Heart left ventricle (tissue), 16 donors: ENCODE data around the gene IWS1. TPM values are rescaled to one million over a fixed set of nuclear protein-coding genes. Genes with fewer than 3 reads are reported as not detected.

Source experiments
- ATAC-seq, 4 donors: fragments of 200-7000 bp; cut with Tn5 transposase; one replicate each; pipeline ENCODE4 v1.9.1; 2020 to 2022; ENCODE audit warnings: moderate library complexity in 4 of 4, mild to moderate bottlenecking in 3 of 4, moderate number of reproducible peaks in 1 of 4
- DNase-seq, 5 donors: peaks; one replicate each; pipeline ENCODE4 v3.0.0-alpha.2; 2020
- H3K27ac ChIP-seq, 12 donors: fragments of 200-600 bp; sonication (generic) in 4 of 12; one replicate each; pipeline versions ENCODE4 v1.5.0 to v1.8.0; 2016 to 2022; ENCODE audit warnings: mild to moderate bottlenecking in 2 of 12
- H3K27me3 ChIP-seq, 9 donors: fragments of 200-600 bp; sonication (generic) in 2 of 9; one replicate each; pipeline versions ENCODE4 v1.5.1 to v1.8.0; 2016 to 2022; ENCODE audit warnings: mild to moderate bottlenecking in 3 of 9
- H3K36me3 ChIP-seq, 9 donors: fragments of 200-600 bp; sonication (generic) in 2 of 9; one replicate each; pipeline versions ENCODE4 v1.5.0 to v1.8.0; 2018 to 2022; ENCODE audit warnings: mild to moderate bottlenecking in 2 of 9
- H3K4me1 ChIP-seq, 12 donors: fragments of 200-600 bp; sonication (generic) in 4 of 12; one replicate each; pipeline versions ENCODE4 v1.5.0 to v1.8.0; 2016 to 2022; ENCODE audit warnings: mild to moderate bottlenecking in 3 of 12
- H3K4me3 ChIP-seq, 12 donors: fragments of 200-600 bp; sonication (generic) in 4 of 12; one replicate each; pipeline versions ENCODE4 v1.5.0 to v1.8.0; 2017 to 2022; ENCODE audit warnings: mild to moderate bottlenecking in 9 of 12, moderate library complexity in 4 of 12
- H3K9me3 ChIP-seq, 12 donors: fragments of 200-600 bp; sonication (generic) in 4 of 12; one replicate each; pipeline versions ENCODE4 v1.5.0 to v1.8.0; 2016 to 2022; ENCODE audit warnings: mild to moderate bottlenecking in 1 of 12
- CTCF ChIP-seq, 12 donors: fragments of 200-600 bp; sonication (generic) in 4 of 12; IDR thresholded peaks; one replicate each; pipeline versions ENCODE4 v1.5.0 to v1.8.0; 2018 to 2022; ENCODE audit warnings: antibody characterized with exemption in 12 of 12, mild to moderate bottlenecking in 5 of 12
- POLR2A ChIP-seq, 2 donors: fragments of 450-650 bp; IDR thresholded peaks; one replicate each; pipeline ENCODE4 v1.6.1; 2017; ENCODE audit warnings: antibody characterized with exemption in 2 of 2, mild to moderate bottlenecking in 2 of 2, moderate library complexity in 2 of 2
- WGBS, 4 donors: extraction: QIAGEN DNeasy Blood & Tissue Kit in 2 of 4; methylation state at CpG; one replicate each; pipeline versions ENCODE4 v1.1.5 to v1.1.7; 2013 to 2018; 5-methylcytosine and 5-hydroxymethylcytosine counted together
- intact Hi-C, 10 donors: fragments of 100-400 bp; cut with DNase I; formaldehyde crosslinking; loops; one replicate each; pipeline versions ENCODE4 v1.11.1 to v1.14.2; 2022
- polyA plus RNA-seq, 2 donors: library from polyadenylated mRNA; stranded (reverse); fragments of 200-250 nt; gene quantifications; one replicate each; pipeline ENCODE4 v1.2.3, GENCODE V29; 2013
- total RNA-seq, 9 donors: library from RNA; depleted of rRNA in 2 of 9; stranded (reverse); fragments of >200 nt in 2 of 9; fragmentation: NEBNext Ultra II Directional in 3 of 9; extraction: Animal tissue kit (Norgen Biotek cat#: 25700) in 3 of 9; gene quantifications; one replicate each; pipeline versions ENCODE4 v1.1.0 to v1.2.4, GENCODE V29; 2016 to 2023
- donor health status: ischemic (EF 13 %, LVEDD 7.1; RV severe dilation, severe dysfunction).
- donor health status: healthy with polysubstance abuse.
- donor health status: DM: no; HTN: yes; CAD: no.
- donor health status: DM: no; HTN: no; CAD: no.
- donor health status: ischemic (EF 25% LVEDD 6.9; RV normal size, moderate dysfunction).
- donor health status: ischemic (EF 25% LVEDD 5.7; RV mildly dilated, moderate dysfunction).
- donor health status: healthy.
- donor health status: DM: yes; HTN: yes; CAD: no.
- donor health status: ischemic (EF 35%, LVEDD 5.7; RV mildly dilated, moderate dysfunction).
- donor health status: nonischemic (EF 11% LVEDD 7.7; RV severe dilation, severe dysfunction).
- donor health status: DM: yes; HTN: yes; CAD: no.
- donor health status: PGD.
- donor health status: ischemic (EF 29% LVEDD 5.4; RV normal size, mild dysfunction).
- donor health status: nonischemic (EF 23%, LVEDD 6.1; RV moderate dilation, normal function).

The IWS1 gene
- total and polyA plus RNA-seq, 11 donors = 37.6 to 62.2 (median 46.5) TPM

- 94 to 97% (median 95%) methylated on average over 4 of the region's 4 CpGs for WGBS, 4 donors
- Histone ChIP-seq H3K36me3 (peaks cover 0 to 72% (median 58%) of the 10 kb centered on the region in 9 donors), H3K4me3 (no peak overlapping the region), H3K4me1 (peaks cover 0 to 46% (median 16%) of the 10 kb centered on the region in 12 donors), H3K9me3 (no peaks in the 10 kb centered on the region), H3K27ac (no peak overlapping the region), H3K27me3 (no peaks in the 10 kb centered on the region)
- TF ChIP-seq POLR2A (IDR thresholded peaks at IDR 0.05) (no peak), CTCF (IDR thresholded peaks at IDR 0.05) (no peak)
- ATAC-seq = no peak
- intact Hi-C loops = loop anchor here in 2 of 10 donors (10.0 kb wide), 1 partner anchor 184 kb away; the partner anchor contains the start of gene SFT2D3 (in 2 of the 2)
- no peak for DNase-seq
Measured at GRCh38 chr2:127520424-127520823, 5.9 kb downstream of the IWS1 start.

GRCh38 chr2:127517465-127517864 lies 8.8 kb downstream of the IWS1 start:
- TF ChIP-seq POLR2A (IDR thresholded peaks at IDR 0.05) = no peak
- no peak for TF ChIP-seq CTCF (IDR thresholded peaks at IDR 0.05)
- Histone ChIP-seq H3K4me3 (no peak overlapping the region), H3K4me1 (peaks cover 0 to 49% (median 37%) of the 10 kb centered on the region in 12 donors), H3K9me3 (no peaks in the 10 kb centered on the region), H3K27ac (peak overlapping the region in 2 of 12 donors; percentile 74 to 86), H3K27me3 (no peaks in the 10 kb centered on the region), H3K36me3 (peaks cover 0 to 78% (median 45%) of the 10 kb centered on the region in 9 donors)
- no peak for DNase-seq
- no peak for ATAC-seq
- 82 to 93% (median 89%) methylated on average over 2 of the region's 2 CpGs for WGBS, 4 donors
- intact Hi-C loops = loop anchor here in 3 of 10 donors (10.0 kb wide), 1 partner anchor 187 kb away; the partner anchor contains the start of gene SFT2D3 (in 3 of the 3)

GRCh38 chr2:127516041-127516762 lies 10.1 kb downstream of the IWS1 start:
- DNase-seq = peak; percentile 80 to 92 (median 84)
- intact Hi-C loops = loop anchor here in 3 of 10 donors (10.0 kb wide), 1 partner anchor 189 kb away; the partner anchor contains the start of gene SFT2D3 (in 3 of the 3)
- peak overlapping the region in 2 of 12 donors; percentile 4 to 11 for H3K4me3 ChIP-seq

More at GRCh38 chr2:127516041-127516762, 10.1 kb downstream of the IWS1 start:
- Histone ChIP-seq H3K9me3 (no peaks in the 10 kb centered on the region), H3K36me3 (peaks cover 0 to 74% (median 33%) of the 10 kb centered on the region in 9 donors), H3K27ac (peak overlapping the region in 11 of 12 donors; percentile 58 to 89 (median 72)), H3K27me3 (no peaks in the 10 kb centered on the region), H3K4me1 (peaks cover 0 to 59% (median 44%) of the 10 kb centered on the region in 12 donors)
- 64 to 78% (median 72%) methylated on average over 14 of the region's 14 CpGs for WGBS, 4 donors
- ATAC-seq = peak; percentile 83 to 88 (median 85)
- TF ChIP-seq CTCF (IDR thresholded peaks at IDR 0.05) (no peak), POLR2A (IDR thresholded peaks at IDR 0.05) (no peak)
